Loucy (cell line): ENCODE results near the gene C15orf62.

Source experiments
- H2AFZ ChIP-seq: fragments of 200-600 bp; sonication (generic); 2 replicates; pipeline ENCODE4 v1.6.0; 2016; ENCODE audit warnings: antibody characterized with exemption, mild to moderate bottlenecking, low read length, moderate library complexity
- H3F3A ChIP-seq: fragments of 200-600 bp; 2 replicates; pipeline ENCODE4 v1.6.0; 2016; ENCODE audit warnings: antibody characterized with exemption, low read depth, mild to moderate bottlenecking
- H3K27me3 ChIP-seq: fragments of 200-600 bp; sonication (generic); 2 replicates; pipeline ENCODE4 v1.6.1; 2014; ENCODE audit warnings: low read length, mild to moderate bottlenecking; ENCODE audit not compliant: insufficient read depth, poor library complexity, severe bottlenecking
- H3K36me3 ChIP-seq: fragments of 200-600 bp; sonication (generic); 2 replicates; pipeline ENCODE4 v1.6.1; 2016; ENCODE audit warnings: low read length; ENCODE audit not compliant: insufficient read depth
- H3K4me1 ChIP-seq: fragments of 200-600 bp; sonication (generic); 2 replicates; pipeline ENCODE4 v1.5.1; 2014; ENCODE audit warnings: low read length, mild to moderate bottlenecking; ENCODE audit not compliant: insufficient read depth, poor library complexity, severe bottlenecking
- H3K4me2 ChIP-seq: fragments of 200-600 bp; sonication (generic); 2 replicates; pipeline ENCODE4 v1.6.0; 2014; ENCODE audit warnings: antibody characterized with exemption, low read length, low read depth, mild to moderate bottlenecking; ENCODE audit not compliant: poor library complexity, severe bottlenecking
- H3K4me3 ChIP-seq: fragments of 200-600 bp; sonication (generic); 2 replicates; pipeline ENCODE4 v1.5.1; 2014; ENCODE audit warnings: low read length, mild to moderate bottlenecking, mixed read lengths; ENCODE audit not compliant: poor library complexity, severe bottlenecking
- H3K79me2 ChIP-seq: fragments of 200-600 bp; sonication (generic); 2 replicates; pipeline ENCODE4 v1.6.1; 2014; ENCODE audit warnings: low read length; ENCODE audit not compliant: insufficient read depth
- H3K9ac ChIP-seq: fragments of 200-600 bp; sonication (generic); 2 replicates; pipeline ENCODE4 v1.6.0; 2014; ENCODE audit warnings: mild to moderate bottlenecking, low read depth, low read length, moderate library complexity; ENCODE audit not compliant: poor library complexity, severe bottlenecking
- H3K9me2 ChIP-seq: fragments of 200-600 bp; sonication (generic); replicated peaks from 2 replicates; pipeline ENCODE4 v1.6.1; 2016; ENCODE audit warnings: low read depth, low read length, mixed read lengths
- H3K9me3 ChIP-seq: fragments of 200-600 bp; sonication (generic); 2 replicates; pipeline ENCODE4 v1.6.1; 2014; ENCODE audit warnings: mild to moderate bottlenecking, antibody characterized with exemption, low read length, low read depth; ENCODE audit not compliant: insufficient read depth
- H4K20me1 ChIP-seq: fragments of 200-600 bp; sonication (generic); 2 replicates; pipeline ENCODE4 v1.6.0; 2014; ENCODE audit warnings: antibody characterized with exemption, low read length, mild to moderate bottlenecking; ENCODE audit not compliant: insufficient read depth, poor library complexity, severe bottlenecking
- CTCF ChIP-seq: fragments of 200-600 bp; sonication (generic); conservative IDR thresholded peaks from 2 replicates; pipeline ENCODE4 v1.5.1; 2014; ENCODE audit warnings: mild to moderate bottlenecking, antibody characterized with exemption, low read length
- EZH2phosphoT487 ChIP-seq: fragments of 200-600 bp; IDR thresholded peaks from 2 replicates; pipeline ENCODE4 v1.6.1; 2018; ENCODE audit warnings: antibody characterized with exemption, mild to moderate bottlenecking, moderate library complexity, borderline replicate concordance

The C15orf62 gene

GRCh38 chr15:40763801-40764628 is 5.8 kb upstream of the C15orf62 start, which contains the start of gene GCHFR:
GCHFR (plus strand) TSS chr15:40764068; CDS start chr15:40764181, 113 bp downstream.
- Histone ChIP-seq H3F3A (peaks cover 4% of the 10 kb centered on the region; the same call in 1 of the 2 replicates), H3K9me3 (no peaks in the 10 kb centered on the region), H3K36me3 (no peaks in the 10 kb centered on the region; the same call in 1 of the 2 replicates), H3K27me3 (no peaks in the 10 kb centered on the region), H3K9me2 (no peaks in the 10 kb centered on the region), H3K79me2 (peaks cover 51% of the 10 kb centered on the region), H2AFZ (peak within 1 kb of the TSS; percentile 78), H3K4me1 (peaks cover 48% of the 10 kb centered on the region), H4K20me1 (peaks cover 7% of the 10 kb centered on the region), H3K4me3 (peak within 1 kb of the TSS; percentile 98), H3K9ac (peak within 1 kb of the TSS; percentile 84), H3K4me2 (peak within 1 kb of the TSS; percentile 95)
- TF ChIP-seq CTCF (peak; percentile 43), EZH2phosphoT487 (no peak)

GRCh38 chr15:40764629-40765103 is 5.1 kb upstream of the C15orf62 start:
- Histone ChIP-seq H3K36me3 (no peaks in the 10 kb centered on the region; the same call in 1 of the 2 replicates), H4K20me1 (peaks cover 7% of the 10 kb centered on the region), H3K9me3 (no peaks in the 10 kb centered on the region), H3K4me2 (peak overlapping the region; percentile 95), H2AFZ (peak overlapping the region; percentile 78), H3K79me2 (peaks cover 51% of the 10 kb centered on the region), H3K9me2 (no peaks in the 10 kb centered on the region), H3K27me3 (no peaks in the 10 kb centered on the region), H3K9ac (peak overlapping the region; percentile 84), H3K4me3 (peak overlapping the region; percentile 98), H3K4me1 (peaks cover 53% of the 10 kb centered on the region), H3F3A (peaks cover 9% of the 10 kb centered on the region)
- no peak for TF ChIP-seq CTCF
- no peak for TF ChIP-seq EZH2phosphoT487

GRCh38 chr15:40766194-40766815 is 3.5 kb upstream of the C15orf62 start:
- peaks cover 51% of the 10 kb centered on the region for H3K79me2 ChIP-seq
- H3K36me3 ChIP-seq: no peaks in the 10 kb centered on the region; the same call in 1 of the 2 replicates
- H3K27me3 ChIP-seq: no peaks in the 10 kb centered on the region
- peak overlapping the region; percentile 95 for H3K4me2 ChIP-seq
- H3F3A ChIP-seq: peaks cover 13% of the 10 kb centered on the region
- peak overlapping the region; percentile 98 for H3K4me3 ChIP-seq
- H3K4me1 ChIP-seq: peaks cover 68% of the 10 kb centered on the region
- no peaks in the 10 kb centered on the region for H3K9me2 ChIP-seq
- H2AFZ ChIP-seq: no peak overlapping the region
- no peak for TF ChIP-seq CTCF
- TF ChIP-seq EZH2phosphoT487: no peak
- H3K9me3 ChIP-seq: no peaks in the 10 kb centered on the region
- peaks cover 7% of the 10 kb centered on the region for H4K20me1 ChIP-seq
- H3K9ac ChIP-seq: peak overlapping the region; percentile 84
